CD4-positive, alpha-beta T cell treated with Interleukin-6 for 4 hours (primary cell): ENCODE measurements around the gene BANK1.

Experiments
- DNase-seq: peaks from one replicate; pipeline ENCODE4 v3.0.0-alpha.2; 2020; ENCODE audit warnings: mixed read lengths

BANK1 gene

GRCh38 chr4:102042871-102043802 lies 252.6 kb downstream of the BANK1 start:
- no peak for DNase-seq

GRCh38 chr4:102047616-102048015 lies 257.1 kb downstream of the BANK1 start:
- DNase-seq, result no peak

GRCh38 chr4:102055805-102056204 lies 265.3 kb downstream of the BANK1 start:
- no peak for DNase-seq

- no peak for DNase-seq
Measured at GRCh38 chr4:102057122-102057521, 266.6 kb downstream of the BANK1 start.

- DNase-seq, result no peak
Measured at GRCh38 chr4:102061133-102061532, 270.6 kb downstream of the BANK1 start.

GRCh38 chr4:102064747-102065442 lies 274.4 kb downstream of the BANK1 start:
- DNase-seq, result no peak

- DNase-seq, result no peak
Measured at GRCh38 chr4:102076622-102077021, 286.1 kb downstream of the BANK1 start.

- no peak for DNase-seq
Measured at GRCh38 chr4:102080184-102080583, 289.7 kb downstream of the BANK1 start.

GRCh38 chr4:102089850-102090621 lies 299.5 kb downstream of the BANK1 start:
- DNase-seq, result no peak

GRCh38 chr4:102091656-102092055 lies 301.1 kb downstream of the BANK1 start:
- no peak for DNase-seq

GRCh38 chr4:102094481-102094880 lies 304.0 kb downstream of the BANK1 start:
- no peak for DNase-seq

- no peak for DNase-seq
Measured at GRCh38 chr4:102103368-102103767, 312.8 kb downstream of the BANK1 start.

- DNase-seq, result no peak
Measured at GRCh38 chr4:102104278-102104677, 313.7 kb downstream of the BANK1 start.

- DNase-seq, result no peak
Measured at GRCh38 chr4:102105983-102106382, 315.5 kb downstream of the BANK1 start.

- DNase-seq, result no peak
Measured at GRCh38 chr4:102114118-102114630, 323.6 kb downstream of the BANK1 start.

GRCh38 chr4:102116121-102116520 lies 325.6 kb downstream of the BANK1 start:
- DNase-seq, result no peak

GRCh38 chr4:102120846-102121245 lies 330.3 kb downstream of the BANK1 start:
- DNase-seq, result no peak
